HTERT RPE-1 (cell line): ENCODE results near the gene CAMTA1.

Experiments used
- in situ Hi-C: fragments of 300-500 bp; cut with MboI; formaldehyde crosslinking; loops from 4 replicates; pipeline ENCODE4 v1.14.3; 2020; ENCODE audit warnings: low sequenced_read_pairs

The CAMTA1 gene

GRCh38 chr1:7348073-7348472, 562.8 kb downstream of the CAMTA1 start:
- in situ Hi-C loops: no loop called here

- in situ Hi-C loops: no loop called here
Observed at GRCh38 chr1:7348580-7348979, 563.3 kb downstream of the CAMTA1 start.

GRCh38 chr1:7350804-7351203, 565.5 kb downstream of the CAMTA1 start:
- in situ Hi-C loops: no loop called here

- in situ Hi-C loops: no loop called here
Observed at GRCh38 chr1:7351649-7352048, 566.4 kb downstream of the CAMTA1 start.

- in situ Hi-C loops: no loop called here
Observed at GRCh38 chr1:7352364-7352763, 567.1 kb downstream of the CAMTA1 start.

GRCh38 chr1:7352974-7353373, 567.7 kb downstream of the CAMTA1 start:
- in situ Hi-C loops: no loop called here

GRCh38 chr1:7355646-7356045, 570.4 kb downstream of the CAMTA1 start:
- in situ Hi-C loops: no loop called here

- in situ Hi-C loops: no loop called here
Observed at GRCh38 chr1:7356079-7356478, 570.8 kb downstream of the CAMTA1 start.

GRCh38 chr1:7358425-7358824, 573.2 kb downstream of the CAMTA1 start:
- in situ Hi-C loops: no loop called here

- in situ Hi-C loops: no loop called here
Observed at GRCh38 chr1:7360526-7360925, 575.3 kb downstream of the CAMTA1 start.

GRCh38 chr1:7362947-7363346, 577.7 kb downstream of the CAMTA1 start:
- in situ Hi-C loops: no loop called here

- in situ Hi-C loops: no loop called here
Observed at GRCh38 chr1:7363450-7363849, 578.2 kb downstream of the CAMTA1 start.

GRCh38 chr1:7365706-7366105, 580.5 kb downstream of the CAMTA1 start:
- in situ Hi-C loops: no loop called here

- in situ Hi-C loops: no loop called here
Observed at GRCh38 chr1:7366286-7366954, 581.2 kb downstream of the CAMTA1 start.

- in situ Hi-C loops: no loop called here
Observed at GRCh38 chr1:7366955-7367665, 581.9 kb downstream of the CAMTA1 start.

GRCh38 chr1:7369866-7370265, 584.6 kb downstream of the CAMTA1 start:
- in situ Hi-C loops: no loop called here

- in situ Hi-C loops: no loop called here
Observed at GRCh38 chr1:7371926-7372325, 586.7 kb downstream of the CAMTA1 start.

- in situ Hi-C loops: no loop called here
Observed at GRCh38 chr1:7372477-7373120, 587.3 kb downstream of the CAMTA1 start.

- in situ Hi-C loops: no loop called here
Observed at GRCh38 chr1:7373251-7373650, 588.0 kb downstream of the CAMTA1 start.

- in situ Hi-C loops: no loop called here
Observed at GRCh38 chr1:7373876-7374562, 588.8 kb downstream of the CAMTA1 start.

- in situ Hi-C loops: no loop called here
Observed at GRCh38 chr1:7374563-7375160, 589.4 kb downstream of the CAMTA1 start.
